Measurements from ENCODE around the gene ACTR8. TPM values are rescaled to one million over a fixed set of nuclear protein-coding genes. Genes with fewer than 3 reads are reported as not detected.
A peak's percentile ranks its signal among the peaks of the same experiment; 100 is the strongest.

Gene ACTR8
- total and polyA plus RNA-seq, 2 of the 4 experiments (the other 2 are of a cell fraction), result 20.3 to 31.4 TPM

- Histone ChIP-seq H2AK9ac (replicated peaks; ENCODE audit: low read depth, low read length, poor library complexity) (peak overlapping the region; percentile 50), H4K20me1 (ENCODE audit: insufficient read depth, low read length) (no peaks in the 10 kb centered on the region), H2AK5ac (ENCODE audit: low read depth, low read length) (no peak overlapping the region), H3K14ac (replicated peaks; ENCODE audit: low read depth, low read length) (no peak overlapping the region), H3K9ac (ENCODE audit: low read depth, low read length) (no peak overlapping the region), H3K9me3 (ENCODE audit: control insufficient read depth, insufficient read depth, low read length) (peaks cover 3% of the 10 kb centered on the region; the same call in 1 of the 2 replicates), H2BK5ac (ENCODE audit: low read depth, low read length, poor library complexity, severe bottlenecking) (no peak overlapping the region), H4K5ac (ENCODE audit: low read depth, low read length) (no peak overlapping the region), H3K4me2 (ENCODE audit: low read depth, low read length) (no peak overlapping the region), H3K23ac (ENCODE audit: low read depth, low read length) (no peak overlapping the region), H3K36me3 (ENCODE audit: control insufficient read depth, insufficient read depth, low read length) (no peaks in the 10 kb centered on the region), H3K27me3 (ENCODE audit: control insufficient read depth, insufficient read depth, low read length) (peaks cover 57% of the 10 kb centered on the region), H3K4me3 (ENCODE audit: insufficient read depth, low read depth, low read length) (no peak overlapping the region), H3K56ac (ENCODE audit: extremely low read depth, insufficient read depth, low read length) (no peak overlapping the region), H3K9me1 (ENCODE audit: insufficient read depth, low read length) (no peaks in the 10 kb centered on the region), H2BK15ac (ENCODE audit: low read depth, low read length) (no peak overlapping the region), H4K8ac (ENCODE audit: low read depth in 2 of 2, low read length in 2 of 2) (no peak overlapping the region), H3K79me1 (ENCODE audit: low read depth in 1 of 2, low read length in 2 of 2) (no peaks in the 10 kb centered on the region), H2BK120ac (ENCODE audit: low read depth, low read length) (no peak overlapping the region), H3K4me1 (ENCODE audit: control insufficient read depth, insufficient read depth, low read length) (no peaks in the 10 kb centered on the region; the same call in 1 of the 2 replicates), H3K4ac (ENCODE audit: low read depth, low read length) (no peak overlapping the region), H4K91ac (ENCODE audit: insufficient read depth, low read depth, low read length) (no peak overlapping the region), H3K27ac (ENCODE audit: insufficient read depth, low read length) (no peak overlapping the region), H2BK20ac (ENCODE audit: low read depth, low read length) (no peak overlapping the region), H3K18ac (ENCODE audit: low read depth, low read length) (no peak overlapping the region), H2AFZ (replicated peaks; ENCODE audit: low read length, poor library complexity) (no peak overlapping the region)
- DNase-seq, result no peak
- ATAC-seq (ENCODE audit: low read depth), result no peak
- intact Hi-C loops (cut with micrococcal nuclease) (no loop called here), dilution Hi-C loops (cut with HindIII; ENCODE audit: low sequenced_read_pairs, unreplicated experiment) (no loop called here), in situ Hi-C loops (cut with MboI; ENCODE audit: low sequenced_read_pairs) (no loop called here)
- TF ChIP-seq ELK1 (IDR thresholded peaks at IDR 0.05; ENCODE audit: borderline replicate concordance, low read depth, low read length) (no peak), SMC3 (IDR thresholded peaks at IDR 0.05; ENCODE audit: low read depth, low read length) (no peak), RFX5 (IDR thresholded peaks at IDR 0.05; ENCODE audit: low read depth, low read length) (no peak)
- BruUV-seq (replicated peaks), result no TSS peak
- POLR2A ChIA-PET (ENCODE audit: unreplicated experiment), result no interaction called here
- 87% methylated on average over 4 of the region's 9 CpGs; no CpG with 5 or more reads in 1 of the 2 experiments for WGBS, 2 experiments (ENCODE audit: extremely low coverage in 2 of 2, insufficient read length in 1 of 2)
- CTCF ChIA-PET, result no interaction called here
Measured at GRCh38 chr3:53844262-53845102, 37.5 kb downstream of the ACTR8 start.
